HEK293 (cell line): ENCODE measurements around the gene GID8.

Experiments used
- CTCF ChIA-PET: fragments of 350-600 bp; formaldehyde crosslinking; extraction: SDS; loops from one replicate; lab custom pipeline; 2021; ENCODE audit warnings: antibody characterized with exemption; lab: Yijun Ruan, JAX
- POLR2A ChIA-PET: fragments of 300-600 bp; formaldehyde crosslinking; extraction: SDS; loops from one replicate; lab custom pipeline; 2020; ENCODE audit warnings: antibody characterized with exemption, inconsistent platforms; lab: Yijun Ruan, JAX
- H3K27ac ChIP-seq: fragments of 200-500 bp; sonication (Bioruptor generic); 2 replicates; pipeline ENCODE4 v1.5.1; 2014; ENCODE audit warnings: low read depth, low read length, control low read depth, inconsistent platforms; ENCODE audit errors: extremely low read depth
- H3K36me3 ChIP-seq, 2 experiments: fragments of 200-500 bp in 1 of 2; sonication (Bioruptor generic) in 1 of 2; 1 replicate in 1 of 2; 2 replicates in 1 of 2; pipeline ENCODE4 v1.5.1; 2014 to 2017; ENCODE audit warnings: inconsistent platforms in 2 of 2, low read length in 2 of 2; ENCODE audit not compliant: control insufficient read depth in 2 of 2, insufficient read depth in 1 of 2
- H3K4me1 ChIP-seq: fragments of 200-500 bp; sonication (Bioruptor generic); 2 replicates; pipeline ENCODE4 v1.5.1; 2014; ENCODE audit warnings: mild to moderate bottlenecking, low read length, inconsistent platforms; ENCODE audit not compliant: control insufficient read depth, insufficient read depth
- H3K4me3 ChIP-seq: 2 replicates; pipeline ENCODE4 v1.5.1; 2011; ENCODE audit warnings: low read depth, mild to moderate bottlenecking, control low read depth, low read length, moderate library complexity
- H3K9me3 ChIP-seq: fragments of 200-500 bp; sonication (Bioruptor generic); 2 replicates; pipeline ENCODE4 v1.5.1; 2014; ENCODE audit warnings: low read depth, low read length, inconsistent platforms; ENCODE audit not compliant: control insufficient read depth, insufficient read depth
- BCL11A ChIP-seq: fragments of 450-650 bp; formaldehyde crosslinking; IDR thresholded peaks from 2 replicates; pipeline ENCODE4 v1.5.1; 2016; ENCODE audit warnings: low read depth, missing biosample characterization, missing genetic modification characterization
- ELK4 ChIP-seq: IDR thresholded peaks from 2 replicates; pipeline ENCODE4 v1.6.1; 2011; ENCODE audit warnings: mild to moderate bottlenecking, low read depth, low read length, borderline replicate concordance
- GLIS2 ChIP-seq: fragments of 450-650 bp; formaldehyde crosslinking; IDR thresholded peaks from 2 replicates; pipeline ENCODE4 v1.5.1; 2016; ENCODE audit warnings: missing biosample characterization, missing genetic modification characterization
- HIC1 ChIP-seq: fragments of 450-650 bp; formaldehyde crosslinking; IDR thresholded peaks from 2 replicates; pipeline ENCODE4 v1.5.1; 2016; ENCODE audit warnings: missing biosample characterization, missing genetic modification characterization
- KLF1 ChIP-seq: fragments of 450-650 bp; formaldehyde crosslinking; IDR thresholded peaks from 2 replicates; pipeline ENCODE4 v1.5.1; 2016; ENCODE audit warnings: missing biosample characterization, missing genetic modification characterization
- KLF17 ChIP-seq: fragments of 450-650 bp; formaldehyde crosslinking; IDR thresholded peaks from 2 replicates; pipeline ENCODE4 v1.5.1; 2016; ENCODE audit warnings: missing biosample characterization, missing genetic modification characterization
- PRDM10 ChIP-seq: fragments of 450-650 bp; formaldehyde crosslinking; IDR thresholded peaks from 2 replicates; pipeline ENCODE4 v1.5.1; 2016; ENCODE audit warnings: missing biosample characterization, missing genetic modification characterization
- RBAK ChIP-seq: fragments of 450-650 bp; formaldehyde crosslinking; IDR thresholded peaks from 2 replicates; pipeline ENCODE4 v1.5.1; 2016; ENCODE audit warnings: missing biosample characterization, missing genetic modification characterization
- REST ChIP-seq: fragments of 450-650 bp; formaldehyde crosslinking; IDR thresholded peaks from 2 replicates; pipeline ENCODE4 v1.5.1; 2016; ENCODE audit warnings: missing biosample characterization, missing genetic modification characterization
- YY2 ChIP-seq: fragments of 450-650 bp; formaldehyde crosslinking; IDR thresholded peaks from 2 replicates; pipeline ENCODE4 v1.5.1; 2016; ENCODE audit warnings: missing biosample characterization, missing genetic modification characterization
- ZNF174 ChIP-seq: fragments of 450-650 bp; formaldehyde crosslinking; IDR thresholded peaks from 2 replicates; pipeline ENCODE4 v1.5.0; 2017; ENCODE audit warnings: missing biosample characterization, mild to moderate bottlenecking, missing genetic modification characterization
- ZNF214 ChIP-seq: fragments of 450-650 bp; formaldehyde crosslinking; IDR thresholded peaks from 2 replicates; pipeline ENCODE4 v1.5.1; 2017; ENCODE audit warnings: missing biosample characterization, mild to moderate bottlenecking, missing genetic modification characterization, borderline replicate concordance
- ZNF510 ChIP-seq: fragments of 450-650 bp; formaldehyde crosslinking; IDR thresholded peaks from 2 replicates; pipeline ENCODE4 v1.5.1; 2018; ENCODE audit warnings: mild to moderate bottlenecking, missing genetic modification characterization, missing biosample characterization; ENCODE audit not compliant: insufficient replicate concordance
- ZNF791 ChIP-seq: fragments of 450-650 bp; formaldehyde crosslinking; IDR thresholded peaks from 2 replicates; pipeline ENCODE4 v1.5.1; 2016; ENCODE audit warnings: missing biosample characterization, missing genetic modification characterization

Gene GID8

GRCh38 chr20:62951896-62952372 is 14.0 kb downstream of the GID8 start:
- ChIA-PET CTCF (no interaction called here), POLR2A (no interaction called here)
- H3K36me3 ChIP-seq: peaks cover 0 to 37% of the 10 kb centered on the region in 2 experiments; a peak in 1 of 3 replicates
- no peak overlapping the region for H3K27ac ChIP-seq
- H3K4me3 ChIP-seq: no peak overlapping the region
- H3K4me1 ChIP-seq: no peaks in the 10 kb centered on the region
- TF ChIP-seq BCL11A (tag by site-specific recombination) (no peak), ZNF214 (tag by site-specific recombination) (no peak), ZNF510 (no peak), ZNF791 (tag by site-specific recombination) (no peak), KLF17 (tag by site-specific recombination) (no peak), ZNF174 (no peak), ELK4 (no peak), RBAK (tag by site-specific recombination) (no peak), PRDM10 (no peak)
- no peaks in the 10 kb centered on the region for H3K9me3 ChIP-seq

GRCh38 chr20:62952373-62952967 is 14.5 kb downstream of the GID8 start, which contains the start of gene SLC17A9:
Gene SLC17A9, plus strand, starts transcription at chr20:62952709. Its CDS starts 122 bp downstream, at chr20:62952831.
- H3K9me3 ChIP-seq: no peaks in the 10 kb centered on the region
- peaks cover 0 to 32% of the 10 kb centered on the region in 2 experiments; a peak in 1 of 3 replicates for H3K36me3 ChIP-seq
- no peak within 1 kb of the TSS for H3K4me3 ChIP-seq
- ChIA-PET POLR2A (no interaction called here), CTCF (no interaction called here)
- no peaks in the 10 kb centered on the region for H3K4me1 ChIP-seq
- TF ChIP-seq KLF1: peak; percentile 71
- no peak for TF ChIP-seq YY2 (tag by site-specific recombination)
- H3K27ac ChIP-seq: no peak within 1 kb of the TSS

GRCh38 chr20:62952968-62953838 is 15.3 kb downstream of the GID8 start:
- no peak overlapping the region for H3K4me3 ChIP-seq
- POLR2A ChIA-PET: no interaction called here

More at GRCh38 chr20:62952968-62953838, 15.3 kb downstream of the GID8 start:
- Histone ChIP-seq H3K9me3 (no peaks in the 10 kb centered on the region), H3K36me3 (peaks cover 0 to 24% of the 10 kb centered on the region in 2 experiments; a peak in 1 of 3 replicates), H3K4me1 (no peaks in the 10 kb centered on the region), H3K27ac (no peak overlapping the region)
- peak; percentile 10; the same call in 1 of the 2 replicates for TF ChIP-seq GLIS2 (tag by site-specific recombination)
- TF ChIP-seq REST (tag by site-specific recombination): no peak
- peak; percentile 49; the same call in 1 of the 2 replicates for TF ChIP-seq HIC1 (tag by site-specific recombination)
- CTCF ChIA-PET: interaction anchor here (0.6 to 1.2 kb wide), 2 partner anchors 27 to 1167 kb away, joined by 3 read pairs; no protein-coding TSS in a partner anchor
